Cerebellar cortex (tissue), 1 donor: ENCODE data around the gene MYOCOS.
"Not testable (repeated sequence)": the region's sequence is repeated elsewhere in the genome, so short reads cannot be mapped to it uniquely, and the experiment has no call there.

Experiments
- DNase-seq: peaks from one replicate; pipeline ENCODE4 v3.0.0-alpha.2; 2015; ENCODE audit warnings: low spot score

MYOCOS gene, protein sequence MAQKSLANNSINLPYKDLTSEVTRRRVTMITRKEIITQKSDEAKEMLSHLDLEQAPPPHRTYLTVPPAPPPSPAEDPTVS

GRCh38 chr1:171622152-171622462, at the start of gene MYOCOS:
MYOCOS (plus strand) TSS chr1:171622243; CDS start chr1:171623884, 1,641 bp downstream.
- no peak for DNase-seq

DNA sequence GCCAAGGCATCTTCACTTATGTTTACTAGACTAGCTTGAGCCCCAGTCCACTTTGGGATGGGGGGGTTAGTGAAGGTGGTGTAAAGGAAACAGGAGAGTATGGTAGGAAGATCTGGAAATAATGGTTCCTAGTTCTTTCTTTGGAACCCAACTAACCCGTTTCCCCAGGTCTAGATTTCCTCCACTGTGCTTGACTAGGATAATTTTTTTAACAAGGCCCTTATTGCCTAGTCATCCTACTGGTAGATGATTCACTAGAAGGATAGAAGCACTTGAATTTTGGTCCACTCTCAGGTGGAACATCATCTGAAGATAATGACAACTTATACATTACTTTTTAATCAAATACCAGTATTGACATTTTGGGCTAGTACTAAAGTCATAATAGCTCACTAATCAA, 45.9 kb upstream of the MYOCOS start:
- DNase-seq, result no peak

DNA sequence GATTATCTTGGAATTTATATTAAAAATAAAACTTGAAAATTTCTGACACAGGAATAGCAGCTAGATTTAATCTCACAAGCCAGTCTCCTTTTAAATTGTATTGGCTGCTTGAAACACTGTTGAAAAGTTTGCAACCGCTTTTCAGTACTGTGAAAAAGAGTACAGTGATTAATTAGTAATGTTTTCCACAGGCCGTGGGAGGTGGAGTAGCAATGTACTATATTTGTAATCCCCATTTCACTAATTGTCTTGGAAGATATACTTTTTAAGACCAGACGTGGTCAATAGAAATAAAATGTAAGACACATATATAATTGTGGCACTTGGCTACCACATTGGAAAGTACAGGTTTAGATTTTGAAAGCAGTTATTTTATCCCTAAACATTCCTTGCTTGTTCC, 40.8 kb upstream of the MYOCOS start:
- no peak for DNase-seq

DNA sequence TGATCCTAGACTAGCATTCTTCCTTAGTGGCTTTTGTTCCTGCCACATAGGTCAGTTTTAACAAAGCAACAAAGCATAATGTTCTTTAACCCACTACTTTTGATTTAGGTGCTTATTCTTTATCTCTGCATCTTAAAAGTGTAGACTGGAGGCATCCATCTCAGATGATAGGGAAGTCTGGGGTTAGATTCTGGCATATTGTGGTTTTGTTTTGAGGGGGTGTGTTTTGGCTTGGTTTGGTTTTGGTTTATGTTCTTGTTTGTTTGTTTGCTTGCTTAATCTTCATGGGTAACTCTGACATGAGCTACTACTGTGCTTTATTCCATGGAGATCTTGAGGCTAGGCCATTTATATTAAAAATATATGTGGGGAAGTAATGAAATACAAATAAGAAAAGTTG, 40.3 kb upstream of the MYOCOS start:
- DNase-seq, result no peak

- DNase-seq, result no peak
Measured at GRCh38 chr1:171582589-171582988, 39.5 kb upstream of the MYOCOS start.

- DNase-seq, result peak; percentile 13
Measured at GRCh38 chr1:171583591-171584201, 38.3 kb upstream of the MYOCOS start.

- DNase-seq, result no peak
Measured at GRCh38 chr1:171585715-171586114, 36.3 kb upstream of the MYOCOS start.

DNA sequence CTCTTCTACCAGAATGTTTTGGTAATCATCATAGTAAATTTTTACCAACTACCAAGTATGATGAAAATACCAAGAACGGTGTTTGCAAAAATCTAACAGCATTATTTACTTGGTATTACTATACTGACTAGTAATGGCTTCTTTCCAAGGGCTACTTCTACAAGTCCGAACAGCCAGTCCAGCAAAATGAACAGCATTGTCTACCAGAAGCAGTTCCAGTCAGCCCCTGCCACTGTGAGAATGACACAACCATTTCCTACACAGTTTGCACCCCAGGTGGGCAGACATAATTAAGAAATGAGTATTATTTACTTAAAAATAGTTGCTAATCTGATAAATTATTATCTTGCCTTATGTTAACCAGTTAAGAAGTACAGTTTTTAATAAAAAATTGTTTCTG, 33.8 kb upstream of the MYOCOS start:
- DNase-seq, result no peak

DNA sequence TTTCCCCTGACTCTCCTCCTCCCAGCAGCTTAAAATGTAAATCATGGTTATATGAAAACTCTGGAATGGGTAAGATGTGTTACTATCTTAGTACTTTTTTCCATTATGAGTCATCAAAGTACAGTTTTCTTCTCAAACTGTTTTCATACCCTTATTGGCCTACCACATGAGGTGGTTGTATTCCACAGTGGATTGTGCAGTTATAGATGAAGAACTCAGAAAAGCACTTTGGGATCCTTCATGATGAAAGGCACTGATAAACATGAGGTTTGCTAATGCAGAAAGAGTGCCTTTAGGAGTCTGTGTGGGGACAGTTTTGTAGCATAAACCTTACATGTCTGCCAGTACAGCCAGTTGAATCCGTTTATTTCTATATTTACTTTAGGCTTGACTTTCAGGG, 32.0 kb upstream of the MYOCOS start:
- no peak for DNase-seq

DNA sequence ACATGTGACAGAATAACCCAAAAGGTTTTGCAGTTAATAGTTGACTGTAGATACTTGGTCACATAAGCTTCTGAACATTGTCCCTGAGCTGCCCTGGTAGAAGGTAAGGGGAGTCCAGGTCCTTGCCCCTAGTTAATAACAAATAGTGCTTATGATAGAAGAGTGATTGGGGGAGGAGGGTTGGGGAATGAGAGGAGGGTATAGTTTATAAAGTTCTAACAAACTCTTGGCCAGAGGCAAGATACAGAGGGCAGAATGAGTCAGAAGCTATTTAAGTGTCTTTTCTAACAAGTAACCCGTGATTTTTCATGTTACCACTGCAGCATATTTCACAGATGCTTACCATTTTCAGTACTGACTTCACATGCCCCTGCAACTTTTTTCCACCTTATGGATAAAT, 26.7 kb upstream of the MYOCOS start:
- no peak for DNase-seq

DNA sequence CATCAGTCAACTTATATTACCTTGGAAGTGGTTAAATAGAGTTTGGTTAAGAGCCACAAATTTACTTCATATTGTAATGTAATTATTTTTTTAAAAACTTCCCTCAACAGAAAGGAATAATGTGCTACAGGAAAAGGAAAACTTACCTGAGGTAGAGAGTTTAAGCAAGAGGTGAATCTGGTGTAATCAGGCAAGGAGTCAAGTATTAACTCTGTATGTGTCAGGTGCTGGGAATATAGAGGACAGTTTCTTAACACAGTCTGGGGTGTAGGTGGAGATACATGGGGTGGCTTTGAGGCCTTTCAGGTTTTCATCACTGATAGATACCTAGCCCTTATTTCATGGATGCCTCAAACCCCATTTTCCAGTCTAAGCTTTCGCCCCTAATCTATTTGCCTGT, 25.9 kb upstream of the MYOCOS start:
- no peak for DNase-seq

DNA sequence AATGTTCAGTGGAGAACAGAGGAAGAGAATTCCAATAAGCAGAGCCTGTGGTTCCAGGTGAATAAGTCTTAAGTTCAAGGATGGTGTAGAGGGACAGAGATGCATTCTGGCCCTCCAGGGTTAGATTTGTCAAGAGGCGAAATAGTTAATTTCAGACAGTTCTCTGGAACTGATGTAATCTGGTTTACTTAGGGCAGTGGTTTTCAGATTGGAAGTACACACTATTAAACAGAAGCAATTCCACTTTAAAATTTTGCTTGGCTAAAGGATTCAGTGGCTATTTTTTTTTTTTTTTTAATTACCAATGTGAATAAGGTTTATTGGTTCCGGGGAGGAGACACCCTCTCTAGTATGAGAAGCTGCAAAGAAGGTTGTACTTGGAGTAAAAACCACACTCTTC, 25.3 kb upstream of the MYOCOS start:
- DNase-seq, result no peak

DNA sequence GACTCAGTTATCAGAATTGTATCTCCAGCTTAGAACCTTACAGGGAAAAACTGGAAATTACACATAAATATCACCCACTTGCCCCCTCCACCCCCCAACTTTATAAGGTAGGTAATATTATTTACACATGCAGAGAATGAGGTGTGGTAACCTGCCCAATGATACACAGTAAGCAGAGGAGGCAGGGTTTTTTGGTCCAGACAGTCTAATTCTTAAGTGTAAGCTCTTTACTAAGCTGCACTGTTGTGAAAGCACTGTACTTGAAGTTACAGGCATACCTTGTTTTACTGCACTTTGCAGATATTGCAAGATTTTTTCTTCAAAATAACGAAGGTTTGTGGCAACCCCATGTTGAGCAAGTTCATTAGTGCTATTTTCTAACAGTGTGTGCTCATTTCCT, 24.8 kb upstream of the MYOCOS start:
- no peak for DNase-seq

GRCh38 chr1:171600310-171600709, 21.7 kb upstream of the MYOCOS start:
- DNase-seq, result not testable (repeated sequence)

- DNase-seq, result no peak
Measured at GRCh38 chr1:171600862-171601261, 21.2 kb upstream of the MYOCOS start.

GRCh38 chr1:171603042-171603441, 19.0 kb upstream of the MYOCOS start:
- not testable (repeated sequence) for DNase-seq

DNA sequence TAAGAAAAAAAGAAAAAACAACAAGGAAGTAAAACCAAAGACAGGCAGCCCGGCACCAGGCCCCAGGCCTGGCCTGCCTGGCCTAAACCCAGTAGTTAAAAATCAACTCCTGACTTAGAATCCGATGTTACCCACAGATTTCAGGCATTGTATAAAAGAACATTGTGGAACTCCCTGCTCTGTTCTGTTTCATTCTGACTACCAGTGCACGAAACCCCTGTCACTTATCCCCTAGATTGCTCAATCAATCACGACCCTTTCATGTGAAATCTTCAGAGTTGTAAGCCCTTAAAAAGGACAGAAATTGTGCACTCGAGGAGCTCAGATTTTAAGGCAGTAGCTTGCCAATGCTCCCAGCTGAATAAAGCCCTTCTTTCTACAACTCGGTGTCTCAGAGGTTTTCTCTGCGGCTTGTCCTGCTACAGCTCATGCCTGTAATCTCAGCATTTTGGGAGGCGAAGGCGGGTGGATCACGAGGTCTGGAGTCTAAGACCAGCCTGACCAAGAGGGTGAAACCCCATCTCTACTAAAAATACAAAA, 15.6 kb upstream of the MYOCOS start:
- DNase-seq, result no peak

DNA sequence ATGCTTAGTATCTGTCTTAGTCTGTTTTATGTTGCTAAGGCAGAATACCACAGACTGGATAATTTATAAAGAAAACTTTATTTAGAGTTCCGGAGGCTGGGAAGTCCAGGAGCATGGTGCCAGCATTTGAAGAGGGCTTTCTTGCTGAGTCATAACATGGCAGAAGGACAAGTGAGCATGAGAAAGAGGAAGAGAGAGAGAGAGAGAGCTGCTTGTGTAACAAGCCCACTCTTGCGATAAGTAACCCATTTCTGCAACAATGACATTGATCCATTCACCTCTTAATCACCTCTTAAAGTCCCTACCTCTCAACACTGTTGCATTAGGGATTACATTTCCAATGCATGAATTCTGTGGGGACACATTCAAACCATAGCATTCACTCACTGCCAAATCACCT, 11.7 kb upstream of the MYOCOS start:
- DNase-seq, result no peak

DNA sequence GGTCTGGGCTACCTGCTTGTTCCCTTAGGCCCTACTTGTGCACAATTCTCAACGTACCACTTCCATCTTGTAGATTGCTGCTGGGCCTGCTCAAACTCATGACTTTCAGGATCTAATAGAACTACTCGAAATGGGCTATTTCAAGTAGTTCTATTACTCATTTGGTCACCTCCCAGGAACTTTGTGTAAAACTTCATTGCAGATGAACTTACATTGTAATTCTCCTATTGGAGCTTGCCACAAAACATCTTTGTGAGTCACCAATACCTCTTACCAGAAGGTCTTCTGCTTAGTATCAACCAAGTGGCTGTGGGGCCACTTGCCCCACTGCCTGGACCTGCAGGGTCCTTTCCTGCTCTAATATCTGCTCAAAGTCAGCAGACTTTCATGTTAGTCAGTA, 10.7 kb upstream of the MYOCOS start:
- no peak for DNase-seq

GRCh38 chr1:171613282-171613681, 8.8 kb upstream of the MYOCOS start:
- DNase-seq, result no peak

GRCh38 chr1:171615122-171615906, 6.7 kb upstream of the MYOCOS start:
- not testable (repeated sequence) for DNase-seq

DNA sequence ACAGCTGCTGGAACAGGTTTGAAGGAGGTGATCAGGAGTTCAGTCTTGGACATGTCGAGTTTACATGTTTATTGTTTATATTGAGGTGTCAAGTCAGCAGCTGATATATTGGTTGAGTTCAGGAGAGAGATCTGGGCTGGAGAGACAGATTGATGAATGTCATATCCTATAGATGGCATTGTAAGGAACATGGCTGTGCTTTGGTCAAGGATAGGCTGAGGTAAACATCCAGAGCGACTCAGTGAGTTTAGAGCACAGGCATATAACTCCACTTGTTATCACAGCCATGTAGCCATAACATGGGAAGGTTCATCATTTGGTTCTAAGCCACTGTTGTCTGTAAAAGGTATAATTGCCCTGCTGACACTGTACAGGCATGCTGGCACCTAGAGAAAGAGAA, 5.5 kb upstream of the MYOCOS start:
- DNase-seq, result no peak

DNA sequence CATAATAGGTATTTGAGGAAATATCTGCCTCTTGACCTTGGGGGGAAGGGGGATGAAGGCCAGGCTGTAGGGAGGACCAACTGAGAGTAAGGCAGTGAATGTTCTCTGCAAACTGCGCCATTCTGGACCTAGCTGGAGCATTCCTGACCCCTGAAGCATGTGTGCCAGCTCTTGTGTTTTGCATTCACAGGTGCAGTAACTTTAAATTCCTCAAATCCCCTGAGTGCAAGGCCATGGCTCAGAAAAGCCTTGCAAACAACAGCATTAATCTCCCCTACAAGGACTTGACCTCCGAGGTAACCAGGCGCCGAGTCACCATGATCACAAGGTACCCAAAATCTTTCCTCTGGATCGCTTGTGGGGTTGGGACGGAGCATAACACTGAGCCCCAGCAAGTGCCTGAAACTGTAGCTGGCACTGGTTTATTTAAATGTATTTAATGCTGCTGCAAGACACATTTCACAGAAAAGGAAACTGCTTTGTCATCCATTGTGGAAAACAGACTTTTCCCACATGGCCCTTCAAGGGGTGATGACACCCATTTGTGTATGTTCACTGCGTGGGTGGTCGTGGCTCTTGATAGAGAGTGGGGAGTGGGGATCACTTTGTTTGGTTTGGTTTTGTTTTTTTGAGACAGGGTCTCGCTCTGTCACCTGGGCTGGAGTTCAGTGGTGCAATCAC, 1.7 kb downstream of the MYOCOS start:
- DNase-seq, result no peak
